Measurements from ENCODE around the gene SCAMP2.

DNA sequence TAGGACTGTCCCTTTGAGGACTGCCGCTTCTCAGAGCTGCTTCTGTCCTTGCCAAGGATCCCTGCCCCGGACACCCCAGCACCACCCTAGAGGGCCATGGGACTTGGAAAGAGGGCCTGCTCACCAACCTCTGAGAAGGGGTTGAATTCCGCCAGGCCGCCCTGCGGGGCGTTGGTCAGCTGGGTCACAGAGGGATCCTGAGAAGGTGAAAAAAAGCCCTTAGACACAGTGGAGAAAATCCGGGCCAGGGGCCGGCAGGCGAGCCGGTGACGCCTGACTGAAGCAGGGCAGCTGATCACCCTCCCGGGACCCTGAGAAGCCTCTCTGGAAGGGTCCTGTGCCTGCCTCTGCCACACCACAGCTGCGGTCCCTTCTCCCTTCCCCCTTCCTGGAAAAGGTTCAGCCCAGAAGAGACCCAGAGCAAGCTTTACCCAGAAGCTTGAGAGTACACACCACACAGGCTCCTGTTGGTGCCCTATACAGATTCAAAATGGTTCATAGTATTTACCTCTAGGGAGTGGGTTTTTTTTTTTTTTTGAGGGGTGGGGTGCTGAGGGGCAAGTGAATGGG, 18.6 kb downstream of the SCAMP2 start:
- TF ChIP-seq EZH2 (IDR thresholded peaks at IDR 0.05; ENCODE audit: low read depth, unreplicated experiment) = no peak
- TF ChIP-seq, protein P1, sequence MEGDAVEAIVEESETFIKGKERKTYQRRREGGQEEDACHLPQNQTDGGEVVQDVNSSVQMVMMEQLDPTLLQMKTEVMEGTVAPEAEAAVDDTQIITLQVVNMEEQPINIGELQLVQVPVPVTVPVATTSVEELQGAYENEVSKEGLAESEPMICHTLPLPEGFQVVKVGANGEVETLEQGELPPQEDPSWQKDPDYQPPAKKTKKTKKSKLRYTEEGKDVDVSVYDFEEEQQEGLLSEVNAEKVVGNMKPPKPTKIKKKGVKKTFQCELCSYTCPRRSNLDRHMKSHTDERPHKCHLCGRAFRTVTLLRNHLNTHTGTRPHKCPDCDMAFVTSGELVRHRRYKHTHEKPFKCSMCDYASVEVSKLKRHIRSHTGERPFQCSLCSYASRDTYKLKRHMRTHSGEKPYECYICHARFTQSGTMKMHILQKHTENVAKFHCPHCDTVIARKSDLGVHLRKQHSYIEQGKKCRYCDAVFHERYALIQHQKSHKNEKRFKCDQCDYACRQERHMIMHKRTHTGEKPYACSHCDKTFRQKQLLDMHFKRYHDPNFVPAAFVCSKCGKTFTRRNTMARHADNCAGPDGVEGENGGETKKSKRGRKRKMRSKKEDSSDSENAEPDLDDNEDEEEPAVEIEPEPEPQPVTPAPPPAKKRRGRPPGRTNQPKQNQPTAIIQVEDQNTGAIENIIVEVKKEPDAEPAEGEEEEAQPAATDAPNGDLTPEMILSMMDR (conservative IDR thresholded peaks at IDR 0.05; ENCODE audit: low read depth in 2 of 2) = no peak
- TF ChIP-seq, protein P2, sequence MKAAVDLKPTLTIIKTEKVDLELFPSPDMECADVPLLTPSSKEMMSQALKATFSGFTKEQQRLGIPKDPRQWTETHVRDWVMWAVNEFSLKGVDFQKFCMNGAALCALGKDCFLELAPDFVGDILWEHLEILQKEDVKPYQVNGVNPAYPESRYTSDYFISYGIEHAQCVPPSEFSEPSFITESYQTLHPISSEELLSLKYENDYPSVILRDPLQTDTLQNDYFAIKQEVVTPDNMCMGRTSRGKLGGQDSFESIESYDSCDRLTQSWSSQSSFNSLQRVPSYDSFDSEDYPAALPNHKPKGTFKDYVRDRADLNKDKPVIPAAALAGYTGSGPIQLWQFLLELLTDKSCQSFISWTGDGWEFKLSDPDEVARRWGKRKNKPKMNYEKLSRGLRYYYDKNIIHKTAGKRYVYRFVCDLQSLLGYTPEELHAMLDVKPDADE (IDR thresholded peaks at IDR 0.05) = no peak
- TF ChIP-seq, protein P3, sequence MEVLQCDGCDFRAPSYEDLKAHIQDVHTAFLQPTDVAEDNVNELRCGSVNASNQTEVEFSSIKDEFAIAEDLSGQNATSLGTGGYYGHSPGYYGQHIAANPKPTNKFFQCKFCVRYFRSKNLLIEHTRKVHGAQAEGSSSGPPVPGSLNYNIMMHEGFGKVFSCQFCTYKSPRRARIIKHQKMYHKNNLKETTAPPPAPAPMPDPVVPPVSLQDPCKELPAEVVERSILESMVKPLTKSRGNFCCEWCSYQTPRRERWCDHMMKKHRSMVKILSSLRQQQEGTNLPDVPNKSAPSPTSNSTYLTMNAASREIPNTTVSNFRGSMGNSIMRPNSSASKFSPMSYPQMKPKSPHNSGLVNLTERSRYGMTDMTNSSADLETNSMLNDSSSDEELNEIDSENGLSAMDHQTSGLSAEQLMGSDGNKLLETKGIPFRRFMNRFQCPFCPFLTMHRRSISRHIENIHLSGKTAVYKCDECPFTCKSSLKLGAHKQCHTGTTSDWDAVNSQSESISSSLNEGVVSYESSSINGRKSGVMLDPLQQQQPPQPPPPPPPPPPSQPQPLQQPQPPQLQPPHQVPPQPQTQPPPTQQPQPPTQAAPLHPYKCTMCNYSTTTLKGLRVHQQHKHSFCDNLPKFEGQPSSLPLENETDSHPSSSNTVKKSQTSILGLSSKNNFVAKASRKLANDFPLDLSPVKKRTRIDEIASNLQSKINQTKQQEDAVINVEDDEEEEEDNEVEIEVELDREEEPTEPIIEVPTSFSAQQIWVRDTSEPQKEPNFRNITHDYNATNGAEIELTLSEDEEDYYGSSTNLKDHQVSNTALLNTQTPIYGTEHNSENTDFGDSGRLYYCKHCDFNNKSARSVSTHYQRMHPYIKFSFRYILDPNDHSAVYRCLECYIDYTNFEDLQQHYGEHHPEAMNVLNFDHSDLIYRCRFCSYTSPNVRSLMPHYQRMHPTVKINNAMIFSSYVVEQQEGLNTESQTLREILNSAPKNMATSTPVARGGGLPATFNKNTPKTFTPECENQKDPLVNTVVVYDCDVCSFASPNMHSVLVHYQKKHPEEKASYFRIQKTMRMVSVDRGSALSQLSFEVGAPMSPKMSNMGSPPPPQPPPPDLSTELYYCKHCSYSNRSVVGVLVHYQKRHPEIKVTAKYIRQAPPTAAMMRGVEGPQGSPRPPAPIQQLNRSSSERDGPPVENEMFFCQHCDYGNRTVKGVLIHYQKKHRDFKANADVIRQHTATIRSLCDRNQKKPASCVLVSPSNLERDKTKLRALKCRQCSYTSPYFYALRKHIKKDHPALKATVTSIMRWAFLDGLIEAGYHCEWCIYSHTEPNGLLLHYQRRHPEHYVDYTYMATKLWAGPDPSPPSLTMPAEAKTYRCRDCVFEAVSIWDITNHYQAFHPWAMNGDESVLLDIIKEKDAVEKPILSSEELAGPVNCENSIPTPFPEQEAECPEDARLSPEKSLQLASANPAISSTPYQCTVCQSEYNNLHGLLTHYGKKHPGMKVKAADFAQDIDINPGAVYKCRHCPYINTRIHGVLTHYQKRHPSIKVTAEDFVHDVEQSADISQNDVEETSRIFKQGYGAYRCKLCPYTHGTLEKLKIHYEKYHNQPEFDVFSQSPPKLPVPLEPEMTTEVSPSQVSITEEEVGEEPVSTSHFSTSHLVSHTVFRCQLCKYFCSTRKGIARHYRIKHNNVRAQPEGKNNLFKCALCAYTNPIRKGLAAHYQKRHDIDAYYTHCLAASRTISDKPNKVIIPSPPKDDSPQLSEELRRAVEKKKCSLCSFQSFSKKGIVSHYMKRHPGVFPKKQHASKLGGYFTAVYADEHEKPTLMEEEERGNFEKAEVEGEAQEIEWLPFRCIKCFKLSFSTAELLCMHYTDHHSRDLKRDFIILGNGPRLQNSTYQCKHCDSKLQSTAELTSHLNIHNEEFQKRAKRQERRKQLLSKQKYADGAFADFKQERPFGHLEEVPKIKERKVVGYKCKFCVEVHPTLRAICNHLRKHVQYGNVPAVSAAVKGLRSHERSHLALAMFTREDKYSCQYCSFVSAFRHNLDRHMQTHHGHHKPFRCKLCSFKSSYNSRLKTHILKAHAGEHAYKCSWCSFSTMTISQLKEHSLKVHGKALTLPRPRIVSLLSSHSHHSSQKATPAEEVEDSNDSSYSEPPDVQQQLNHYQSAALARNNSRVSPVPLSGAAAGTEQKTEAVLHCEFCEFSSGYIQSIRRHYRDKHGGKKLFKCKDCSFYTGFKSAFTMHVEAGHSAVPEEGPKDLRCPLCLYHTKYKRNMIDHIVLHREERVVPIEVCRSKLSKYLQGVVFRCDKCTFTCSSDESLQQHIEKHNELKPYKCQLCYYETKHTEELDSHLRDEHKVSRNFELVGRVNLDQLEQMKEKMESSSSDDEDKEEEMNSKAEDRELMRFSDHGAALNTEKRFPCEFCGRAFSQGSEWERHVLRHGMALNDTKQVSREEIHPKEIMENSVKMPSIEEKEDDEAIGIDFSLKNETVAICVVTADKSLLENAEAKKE (CRISPR knock-in tag; IDR thresholded peaks at IDR 0.05) = no peak
- TF ChIP-seq ZNF331 (CRISPR knock-in tag; IDR thresholded peaks at IDR 0.05; ENCODE audit: low read depth) = no peak
- no peak for TF ChIP-seq POLR2AphosphoS5 (IDR thresholded peaks at IDR 0.05; ENCODE audit: low read depth)
- no peak for TF ChIP-seq CREB1 (CRISPR knock-in tag; IDR thresholded peaks at IDR 0.05; ENCODE audit: low read depth)
- TF ChIP-seq ZNF114 (CRISPR knock-in tag; IDR thresholded peaks at IDR 0.05) = no peak
- no peak for TF ChIP-seq EZH2phosphoT487 (IDR thresholded peaks at IDR 0.05; ENCODE audit: unreplicated experiment)
- TF ChIP-seq, protein P4, sequence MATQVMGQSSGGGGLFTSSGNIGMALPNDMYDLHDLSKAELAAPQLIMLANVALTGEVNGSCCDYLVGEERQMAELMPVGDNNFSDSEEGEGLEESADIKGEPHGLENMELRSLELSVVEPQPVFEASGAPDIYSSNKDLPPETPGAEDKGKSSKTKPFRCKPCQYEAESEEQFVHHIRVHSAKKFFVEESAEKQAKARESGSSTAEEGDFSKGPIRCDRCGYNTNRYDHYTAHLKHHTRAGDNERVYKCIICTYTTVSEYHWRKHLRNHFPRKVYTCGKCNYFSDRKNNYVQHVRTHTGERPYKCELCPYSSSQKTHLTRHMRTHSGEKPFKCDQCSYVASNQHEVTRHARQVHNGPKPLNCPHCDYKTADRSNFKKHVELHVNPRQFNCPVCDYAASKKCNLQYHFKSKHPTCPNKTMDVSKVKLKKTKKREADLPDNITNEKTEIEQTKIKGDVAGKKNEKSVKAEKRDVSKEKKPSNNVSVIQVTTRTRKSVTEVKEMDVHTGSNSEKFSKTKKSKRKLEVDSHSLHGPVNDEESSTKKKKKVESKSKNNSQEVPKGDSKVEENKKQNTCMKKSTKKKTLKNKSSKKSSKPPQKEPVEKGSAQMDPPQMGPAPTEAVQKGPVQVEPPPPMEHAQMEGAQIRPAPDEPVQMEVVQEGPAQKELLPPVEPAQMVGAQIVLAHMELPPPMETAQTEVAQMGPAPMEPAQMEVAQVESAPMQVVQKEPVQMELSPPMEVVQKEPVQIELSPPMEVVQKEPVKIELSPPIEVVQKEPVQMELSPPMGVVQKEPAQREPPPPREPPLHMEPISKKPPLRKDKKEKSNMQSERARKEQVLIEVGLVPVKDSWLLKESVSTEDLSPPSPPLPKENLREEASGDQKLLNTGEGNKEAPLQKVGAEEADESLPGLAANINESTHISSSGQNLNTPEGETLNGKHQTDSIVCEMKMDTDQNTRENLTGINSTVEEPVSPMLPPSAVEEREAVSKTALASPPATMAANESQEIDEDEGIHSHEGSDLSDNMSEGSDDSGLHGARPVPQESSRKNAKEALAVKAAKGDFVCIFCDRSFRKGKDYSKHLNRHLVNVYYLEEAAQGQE (IDR thresholded peaks at IDR 0.05; ENCODE audit: unreplicated experiment) = no peak

Data from GM23338 (cell line).